Osteocyte (in vitro differentiated cells): ENCODE measurements around the gene TBKBP1. TPM values are rescaled to one million over a fixed set of nuclear protein-coding genes. Genes with fewer than 3 reads are reported as not detected.

Experiments
- DNase-seq: peaks from one replicate; pipeline ENCODE4 v3.0.0; 2021; ENCODE audit warnings: mixed read lengths; ENCODE audit not compliant: unreplicated experiment; ENCODE audit errors: extremely low spot score
- H3K27ac Mint-ChIP-seq: one replicate; pipeline ENCODE4 v1.8.0; 2021; ENCODE audit warnings: mild to moderate bottlenecking, mixed read lengths; ENCODE audit not compliant: unreplicated experiment
- H3K27me3 Mint-ChIP-seq: one replicate; pipeline ENCODE4 v1.8.0; 2021; ENCODE audit warnings: mixed read lengths; ENCODE audit not compliant: unreplicated experiment
- H3K36me3 Mint-ChIP-seq: one replicate; pipeline ENCODE4 v1.8.0; 2021; ENCODE audit warnings: mixed read lengths; ENCODE audit not compliant: unreplicated experiment
- H3K4me1 Mint-ChIP-seq: one replicate; pipeline ENCODE4 v1.8.0; 2021; ENCODE audit warnings: mixed read lengths; ENCODE audit not compliant: unreplicated experiment
- H3K4me3 Mint-ChIP-seq: one replicate; pipeline ENCODE4 v1.8.0; 2021; ENCODE audit warnings: mild to moderate bottlenecking, moderate library complexity, mixed read lengths; ENCODE audit not compliant: unreplicated experiment
- H3K9me3 Mint-ChIP-seq: one replicate; pipeline ENCODE4 v1.8.0; 2021; ENCODE audit warnings: mixed read lengths; ENCODE audit not compliant: unreplicated experiment
- CTCF ChIP-seq: fragments of 200-600 bp; sonication (generic); IDR thresholded peaks from 2 replicates; pipeline ENCODE4 v1.5.0; 2021; ENCODE audit warnings: antibody characterized with exemption, mild to moderate bottlenecking, moderate library complexity
- total RNA-seq: library from RNA; stranded (reverse); gene quantifications from 2 replicates; pipeline ENCODE4 v1.2.1, GENCODE V29; 2021

Gene TBKBP1
- total RNA-seq, 1 donor from 2014 or later = 16.5 TPM

GRCh38 chr17:47707884-47708283 is 13.9 kb downstream of the TBKBP1 start:
- H3K27me3 Mint-ChIP-seq = peaks cover 10% of the 10 kb centered on the region
- H3K36me3 Mint-ChIP-seq = peaks cover 30% of the 10 kb centered on the region
- no peaks in the 10 kb centered on the region for H3K9me3 Mint-ChIP-seq
- no peak overlapping the region for H3K27ac Mint-ChIP-seq
- H3K4me1 Mint-ChIP-seq = peaks cover 1% of the 10 kb centered on the region
- no peak overlapping the region for H3K4me3 Mint-ChIP-seq
- TF ChIP-seq CTCF = no peak
- no peak for DNase-seq

GRCh38 chr17:47708312-47708863 is 14.4 kb downstream of the TBKBP1 start:
- no peak for DNase-seq
- H3K4me1 Mint-ChIP-seq = peaks cover 1% of the 10 kb centered on the region
- peaks cover 28% of the 10 kb centered on the region for H3K36me3 Mint-ChIP-seq
- no peak for TF ChIP-seq CTCF
- no peak overlapping the region for H3K27ac Mint-ChIP-seq
- no peaks in the 10 kb centered on the region for H3K9me3 Mint-ChIP-seq
- H3K4me3 Mint-ChIP-seq = no peak overlapping the region
- peaks cover 15% of the 10 kb centered on the region for H3K27me3 Mint-ChIP-seq

GRCh38 chr17:47708864-47709541 is 15.0 kb downstream of the TBKBP1 start:
- peaks cover 1% of the 10 kb centered on the region for H3K4me1 Mint-ChIP-seq
- TF ChIP-seq CTCF = no peak
- no peaks in the 10 kb centered on the region for H3K9me3 Mint-ChIP-seq
- H3K4me3 Mint-ChIP-seq = no peak overlapping the region
- H3K36me3 Mint-ChIP-seq = peaks cover 24% of the 10 kb centered on the region
- H3K27me3 Mint-ChIP-seq = peaks cover 20% of the 10 kb centered on the region
- DNase-seq = no peak
- no peak overlapping the region for H3K27ac Mint-ChIP-seq

- Mint-ChIP-seq H3K36me3 (peaks cover 24% of the 10 kb centered on the region), H3K27ac (no peak overlapping the region), H3K27me3 (peaks cover 24% of the 10 kb centered on the region), H3K9me3 (no peaks in the 10 kb centered on the region), H3K4me1 (peaks cover 1% of the 10 kb centered on the region), H3K4me3 (no peak overlapping the region)
- TF ChIP-seq CTCF = no peak
- no peak for DNase-seq
Observed at GRCh38 chr17:47709594-47709993, 15.6 kb downstream of the TBKBP1 start.

GRCh38 chr17:47711366-47712099 is 17.6 kb downstream of the TBKBP1 start:
- peaks cover 1% of the 10 kb centered on the region for H3K4me1 Mint-ChIP-seq
- H3K27ac Mint-ChIP-seq = no peak overlapping the region
- peaks cover 16% of the 10 kb centered on the region for H3K36me3 Mint-ChIP-seq
- no peak for TF ChIP-seq CTCF
- no peaks in the 10 kb centered on the region for H3K9me3 Mint-ChIP-seq
- no peak overlapping the region for H3K4me3 Mint-ChIP-seq
- DNase-seq = no peak
- peaks cover 29% of the 10 kb centered on the region for H3K27me3 Mint-ChIP-seq
